Liver (tissue), 3 donors: Measurements from ENCODE around the gene PARD6B.

Experiments
- ATF3 ChIP-seq: IDR thresholded peaks from 2 replicates; pipeline ENCODE4 v1.6.1; 2016; ENCODE audit warnings: antibody characterized with exemption
- CTCF ChIP-seq: fragments of 150-350 bp; IDR thresholded peaks from 2 replicates; pipeline ENCODE4 v1.5.1; 2017; ENCODE audit warnings: improper control_type of control experiment, low read depth, low read length; ENCODE audit not compliant: missing input control
- EGR1 ChIP-seq, 2 donors: IDR thresholded peaks; 2 replicates each; pipeline ENCODE4 v1.6.1; 2016 to 2018; ENCODE audit warnings: antibody characterized with exemption in 2 of 2, low read depth in 2 of 2
- JUND ChIP-seq, 2 donors: IDR thresholded peaks; 2 replicates each; pipeline ENCODE4 v1.6.1; 2016; ENCODE audit warnings: antibody characterized with exemption in 2 of 2
- MAX ChIP-seq: IDR thresholded peaks from 2 replicates; pipeline ENCODE4 v1.6.1; 2016; ENCODE audit warnings: antibody characterized with exemption
- RAD21 ChIP-seq, 2 donors: IDR thresholded peaks; 2 replicates each; pipeline ENCODE4 v1.6.1; 2016; ENCODE audit warnings: antibody characterized with exemption in 2 of 2, mild to moderate bottlenecking in 2 of 2
- RXRA ChIP-seq, 2 donors: IDR thresholded peaks; 2 replicates each; pipeline ENCODE4 v1.6.1; 2017 to 2018; ENCODE audit warnings: antibody characterized with exemption in 2 of 2, mild to moderate bottlenecking in 1 of 2
- SP1 ChIP-seq: IDR thresholded peaks from 2 replicates; pipeline ENCODE4 v1.6.1; 2018; ENCODE audit warnings: antibody characterized with exemption, mild to moderate bottlenecking
- TAF1 ChIP-seq: conservative IDR thresholded peaks from 2 replicates; pipeline ENCODE4 v1.6.1; 2016; ENCODE audit warnings: antibody characterized with exemption, mild to moderate bottlenecking
- donor health status: healthy.
- donor health status: healthy.

DNA sequence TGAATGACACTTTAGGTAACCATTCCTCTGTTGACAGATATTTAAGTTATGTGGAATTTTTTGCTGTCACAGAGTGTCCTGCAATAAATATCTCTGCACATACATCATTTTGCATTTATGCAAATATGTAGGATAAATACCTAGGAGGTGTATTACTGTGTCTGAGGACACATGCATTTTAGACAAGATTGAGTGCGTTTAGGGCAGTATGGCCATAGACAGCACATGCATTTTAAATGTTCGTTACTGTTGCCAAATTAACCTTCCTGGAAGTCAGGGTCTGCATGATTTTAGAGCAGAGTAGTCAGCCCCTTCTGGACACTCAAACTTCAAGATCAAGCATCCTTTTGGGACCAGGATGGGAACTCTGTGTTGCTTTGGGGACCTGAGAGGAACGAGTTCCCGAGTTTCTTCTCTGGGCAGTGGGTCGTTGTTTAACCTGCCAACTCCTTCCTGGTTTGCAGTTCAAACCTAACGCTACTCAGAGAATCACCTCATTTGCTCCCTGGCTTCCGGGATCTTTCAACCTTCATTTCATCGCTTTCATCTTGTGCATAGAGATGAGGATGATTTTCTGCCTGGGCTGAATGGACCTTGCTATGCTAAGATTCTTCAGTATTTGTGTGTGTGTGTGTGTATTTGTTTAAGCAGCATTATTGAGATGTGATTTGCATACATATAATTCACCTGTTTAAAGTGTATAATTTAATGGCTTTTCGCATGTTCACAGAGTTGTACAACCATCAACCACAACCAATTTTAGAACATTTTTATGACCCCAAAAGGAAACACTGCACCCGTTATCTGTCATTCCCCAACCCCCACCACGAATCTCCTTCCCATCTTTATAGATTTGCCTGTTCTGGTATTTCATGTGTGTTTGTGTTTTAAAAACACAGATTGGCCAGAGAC, 73.3 kb downstream of the PARD6B start:
- no peak for TF ChIP-seq CTCF
- TF ChIP-seq EGR1 (IDR thresholded peaks at IDR 0.05; ENCODE audit: low read depth in 2 of 2), result no peak
- no peak for TF ChIP-seq TAF1
- no peak for TF ChIP-seq RAD21 (IDR thresholded peaks at IDR 0.05)
- no peak for TF ChIP-seq MAX
- TF ChIP-seq JUND (IDR thresholded peaks at IDR 0.05), result no peak
- no peak for TF ChIP-seq SP1
- no peak for TF ChIP-seq ATF3
- TF ChIP-seq RXRA (IDR thresholded peaks at IDR 0.05), result no peak
